CD4-positive, alpha-beta T cell treated with Interleukin-21 for 1 hour (primary cell): ENCODE results near the gene MORN1.

ENCODE experiments used
- DNase-seq: peaks from one replicate; pipeline ENCODE4 v3.0.0-alpha.2; 2020

MORN1 gene

DNA sequence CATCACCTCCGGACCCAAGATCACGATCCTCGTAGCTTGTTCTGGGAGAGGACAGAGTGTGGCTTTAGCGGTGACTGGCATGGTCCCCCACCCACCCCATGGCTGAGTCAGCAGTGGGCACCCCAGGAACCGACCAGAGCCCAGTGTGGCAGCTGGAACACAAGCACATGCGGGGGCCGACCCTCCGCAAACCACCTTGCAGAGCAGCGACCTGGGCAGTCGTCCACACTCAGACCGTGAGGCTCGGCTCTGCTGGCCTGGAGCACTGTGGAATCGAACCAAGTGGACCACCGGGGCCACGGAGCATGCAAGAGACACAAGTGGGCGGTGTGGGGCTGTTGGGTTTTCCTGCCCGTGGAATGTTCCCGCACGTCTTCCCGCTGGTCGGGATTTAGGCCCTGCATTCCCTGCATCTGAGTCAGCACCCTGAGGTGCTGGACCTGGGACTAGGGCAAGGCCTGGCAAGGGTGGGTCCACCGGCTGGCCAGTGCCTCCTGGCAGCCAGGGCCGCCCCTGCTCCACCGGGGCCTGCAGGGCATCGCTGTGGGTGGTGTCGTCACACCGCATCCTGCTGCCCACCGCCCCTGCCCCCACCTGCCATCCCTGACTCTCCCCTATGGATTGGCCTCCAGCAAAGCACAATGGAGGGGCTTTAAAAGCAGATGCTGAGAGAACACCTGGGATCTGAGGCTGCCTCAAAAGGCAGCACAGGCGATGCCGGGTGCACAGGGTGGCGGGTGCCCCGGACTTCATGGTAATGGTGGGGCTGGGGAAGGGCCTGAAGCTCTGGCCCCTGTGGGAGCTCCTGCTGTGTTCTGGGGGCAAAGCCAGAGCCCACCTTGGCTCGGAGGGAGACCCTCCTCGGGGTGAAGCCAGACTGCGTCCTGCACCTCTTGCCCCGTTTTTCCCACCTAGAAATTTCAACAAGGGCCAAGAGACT is 18.5 kb downstream of the MORN1 start:
- DNase-seq, result no peak

DNA sequence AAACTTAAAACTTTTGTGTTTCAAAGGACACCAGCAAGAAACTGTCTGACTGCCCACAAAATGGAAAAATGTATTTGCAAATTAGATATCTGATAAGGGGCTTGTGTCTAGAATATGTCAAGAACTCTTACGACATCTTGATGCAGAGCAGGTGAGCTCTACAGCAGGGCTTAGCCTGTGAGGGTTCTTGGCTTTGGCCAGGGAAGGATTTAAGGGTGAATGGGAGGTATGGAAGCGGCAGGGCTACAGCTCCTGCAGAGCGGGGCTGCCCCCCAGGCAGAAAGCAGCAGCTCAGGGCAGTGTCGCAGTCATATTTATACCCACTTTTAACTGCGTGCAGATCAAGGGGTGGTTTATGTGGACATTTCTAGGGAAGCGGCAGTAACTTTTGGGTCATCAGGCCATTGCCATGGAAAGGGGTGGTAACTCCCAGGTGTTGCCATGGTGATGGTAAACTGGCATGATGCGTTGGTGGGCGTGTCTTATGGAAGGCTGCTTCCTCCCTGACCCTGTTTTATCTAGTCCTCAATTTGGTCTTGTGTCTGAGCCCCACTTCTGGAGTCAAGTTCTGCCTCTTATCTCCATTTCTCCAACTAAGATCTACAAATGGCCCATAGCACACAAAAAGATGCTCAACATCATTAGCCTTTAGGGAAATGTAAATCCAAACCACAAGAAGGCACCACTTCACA is 23.2 kb downstream of the MORN1 start:
- DNase-seq, result no peak

DNA sequence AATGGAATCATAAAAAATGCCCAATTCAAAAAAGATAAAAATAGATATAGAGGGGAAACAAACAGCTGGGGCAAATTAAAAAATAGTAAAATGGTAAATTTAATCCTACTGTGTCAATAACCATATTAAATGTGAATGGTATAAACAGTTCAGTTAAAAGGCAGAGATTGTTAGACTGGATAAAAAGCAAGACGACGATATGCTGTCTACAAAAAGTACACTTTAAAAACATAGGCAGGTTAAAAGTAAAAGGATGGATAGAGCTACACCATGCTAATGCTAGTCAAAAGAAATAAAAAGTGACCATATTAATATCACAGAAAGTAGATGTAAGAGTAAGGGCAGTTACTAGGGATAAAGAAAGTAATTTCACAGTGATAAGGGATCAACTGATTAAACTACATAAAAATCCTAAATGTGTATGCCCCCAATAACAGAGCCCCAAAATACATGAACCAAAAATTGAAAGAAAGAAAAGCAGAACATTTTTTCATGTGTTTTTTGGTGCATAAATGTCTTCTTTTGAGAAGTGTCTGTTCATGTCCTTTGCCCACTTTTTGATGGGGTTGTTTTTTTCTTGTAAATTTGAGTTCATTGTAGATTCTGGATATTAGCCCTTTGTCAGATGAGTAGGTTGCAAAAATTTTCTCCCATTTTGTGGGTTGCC is 27.4 kb downstream of the MORN1 start:
- no peak for DNase-seq

GRCh38 chr1:2360588-2361364 is 30.6 kb downstream of the MORN1 start:
- no peak for DNase-seq

GRCh38 chr1:2358651-2359640 is 32.4 kb downstream of the MORN1 start:
- DNase-seq, result no peak

- no peak for DNase-seq
Observed at GRCh38 chr1:2358072-2358471, 33.3 kb downstream of the MORN1 start.

- DNase-seq, result no peak
Observed at GRCh38 chr1:2356911-2357845, 34.2 kb downstream of the MORN1 start.

DNA sequence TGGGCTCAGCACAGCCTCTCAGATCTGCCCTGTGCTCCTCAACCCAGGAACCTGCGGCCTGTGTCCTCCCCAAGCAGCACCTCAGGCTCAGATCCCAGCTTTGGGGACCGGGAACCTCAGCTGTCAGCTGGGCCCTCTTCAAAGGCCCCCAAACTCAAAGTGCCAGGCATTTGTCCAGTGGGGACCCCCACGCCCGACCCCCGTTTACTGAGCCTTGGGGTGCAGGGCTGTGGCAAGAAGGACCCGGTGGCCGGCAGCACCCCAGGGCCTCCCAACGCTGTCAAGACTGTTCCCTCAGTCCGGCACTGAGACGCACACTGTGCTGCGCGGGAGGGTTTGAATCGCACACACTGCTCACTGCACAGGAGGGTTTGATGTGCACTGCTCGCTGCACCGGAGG is 35.0 kb downstream of the MORN1 start:
- no peak for DNase-seq

GRCh38 chr1:2355373-2356261 is 35.7 kb downstream of the MORN1 start:
- no peak for DNase-seq

DNA sequence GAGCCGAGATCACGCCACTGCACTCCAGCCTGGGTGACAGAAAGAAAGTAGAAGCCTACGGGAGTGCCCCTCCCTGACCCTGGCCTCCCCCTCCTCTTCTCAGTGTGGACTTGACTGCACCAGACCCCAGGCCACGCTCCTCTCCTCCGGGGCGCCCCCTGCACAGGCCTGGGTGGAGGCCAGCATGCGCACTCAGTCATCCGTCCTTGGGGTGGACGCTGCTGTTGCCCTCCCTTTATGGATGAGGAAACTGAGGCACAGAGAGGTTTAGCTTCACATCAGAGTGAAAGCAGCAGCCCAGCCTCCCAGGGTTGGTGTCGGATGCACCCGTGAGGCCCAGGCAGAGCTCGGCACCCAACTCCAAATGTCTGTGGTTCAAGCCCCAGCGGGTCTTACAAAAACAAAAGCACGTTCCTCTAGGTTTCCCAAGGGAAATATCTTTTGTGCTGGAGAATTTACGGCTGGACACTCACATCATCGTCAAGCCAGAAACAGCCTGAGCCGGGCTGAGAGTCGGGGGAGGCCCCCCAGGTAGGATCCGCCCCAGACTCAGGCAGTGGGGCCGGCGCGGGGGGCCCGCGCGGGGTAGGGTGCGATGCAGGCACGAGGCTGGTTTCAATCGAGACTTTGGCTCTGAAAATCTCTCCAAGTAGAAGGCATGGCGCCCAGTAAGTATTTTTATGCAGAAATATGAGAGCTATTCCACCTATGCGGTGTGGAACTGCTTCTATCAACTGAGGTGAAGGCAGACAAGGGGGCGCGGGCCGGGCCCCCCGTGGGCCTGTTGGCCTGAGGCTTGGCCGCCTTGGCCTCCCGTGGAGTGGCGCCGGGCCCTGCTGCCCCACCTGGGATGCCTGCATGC is 36.6 kb downstream of the MORN1 start:
- no peak for DNase-seq

- no peak for DNase-seq
Observed at GRCh38 chr1:2353551-2354438, 37.6 kb downstream of the MORN1 start.

GRCh38 chr1:2352897-2353550 is 38.3 kb downstream of the MORN1 start:
- DNase-seq, result no peak

GRCh38 chr1:2352341-2352896 is 38.9 kb downstream of the MORN1 start:
- no peak for DNase-seq

DNA sequence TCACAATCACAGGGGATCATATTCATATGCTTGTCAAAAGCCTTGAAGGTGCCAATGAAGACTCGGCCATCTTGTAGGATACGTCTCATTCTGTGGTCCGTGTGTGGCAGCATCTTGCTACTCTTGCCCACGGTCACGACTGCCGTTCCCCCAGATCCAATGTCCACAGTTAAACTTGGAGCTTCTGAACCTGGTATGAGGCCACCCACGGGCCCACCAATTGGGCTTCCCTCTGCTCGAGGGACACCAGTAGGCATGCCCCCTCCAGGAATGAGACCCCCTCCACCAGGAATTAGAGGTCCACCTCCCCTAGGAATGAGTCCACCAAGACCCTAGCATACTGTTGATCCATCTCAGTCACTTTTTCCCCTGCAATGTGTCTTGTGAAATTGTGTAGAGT is 39.6 kb downstream of the MORN1 start:
- no peak for DNase-seq

GRCh38 chr1:2350911-2351655 is 40.3 kb downstream of the MORN1 start:
- DNase-seq, result no peak

DNA sequence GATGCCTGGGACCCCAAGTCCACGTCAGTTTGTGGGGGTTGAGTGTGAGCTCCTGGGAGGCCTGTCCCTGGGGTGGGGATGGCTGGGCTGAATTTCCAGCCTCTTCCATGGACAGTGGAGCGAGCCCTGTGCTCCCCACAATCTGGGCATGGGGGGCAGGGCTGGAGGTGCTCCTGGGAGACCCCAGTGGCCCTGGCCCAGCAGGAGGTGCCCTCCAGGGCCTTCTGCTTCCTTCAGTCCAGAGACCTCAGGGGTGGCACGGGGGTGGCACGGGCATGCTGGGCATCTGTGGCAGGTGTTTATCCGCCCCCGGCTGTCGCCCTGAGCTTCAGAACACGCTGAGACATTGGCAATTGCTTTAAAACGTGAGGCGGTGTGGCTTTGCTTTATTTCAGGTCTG is 40.9 kb downstream of the MORN1 start:
- DNase-seq, result no peak
